ENCODE measurements around the gene TSSK2.

The TSSK2 gene

DNA sequence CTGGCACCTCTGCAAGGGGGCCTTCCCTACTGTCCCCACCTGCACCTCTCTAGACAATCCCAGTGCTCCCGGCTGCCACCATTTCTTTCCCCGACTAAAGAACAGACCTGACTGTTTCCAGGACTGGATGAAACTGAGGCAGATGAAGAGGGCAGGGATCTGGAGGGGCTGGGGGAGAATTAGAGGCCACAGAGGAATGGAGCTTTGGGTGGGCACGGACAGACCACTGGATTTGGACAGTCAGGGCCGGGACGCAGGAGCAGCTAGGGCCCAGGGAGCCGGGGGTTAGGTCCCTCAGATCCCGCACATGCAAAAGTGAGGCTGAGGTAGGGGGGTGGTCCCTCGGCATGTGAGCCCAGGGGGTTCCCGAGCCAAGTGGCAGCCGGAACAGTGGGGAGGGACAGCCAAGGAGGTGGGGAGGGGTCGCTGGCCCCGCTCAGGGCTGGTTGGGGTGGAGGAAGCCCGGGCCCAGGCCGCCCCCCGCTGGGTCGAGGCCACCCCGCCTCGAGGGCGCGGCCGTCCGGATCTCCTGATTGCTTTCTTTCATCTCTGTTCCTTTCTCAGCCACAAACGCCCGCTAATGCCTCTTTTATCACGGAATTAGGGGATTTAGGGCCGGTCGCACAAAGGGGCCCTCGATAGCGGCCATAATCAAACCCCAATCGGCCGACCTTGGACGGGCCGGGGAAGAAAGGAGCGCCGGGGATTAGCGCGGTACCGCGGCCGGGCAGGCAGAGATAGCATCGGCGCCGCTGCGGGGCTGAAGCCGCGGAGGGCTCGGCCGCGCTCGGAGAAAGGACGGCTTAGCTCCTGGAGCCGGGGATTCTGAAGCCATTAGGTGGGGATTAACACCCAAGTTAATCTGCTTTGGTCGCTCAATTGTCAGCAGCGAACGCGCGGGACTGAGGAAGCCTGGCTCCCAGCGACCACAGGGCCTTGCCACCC lies 38.2 kb downstream of the TSSK2 start:
- DNase-seq (ENCODE audit: low read depth), result no peak

DNA sequence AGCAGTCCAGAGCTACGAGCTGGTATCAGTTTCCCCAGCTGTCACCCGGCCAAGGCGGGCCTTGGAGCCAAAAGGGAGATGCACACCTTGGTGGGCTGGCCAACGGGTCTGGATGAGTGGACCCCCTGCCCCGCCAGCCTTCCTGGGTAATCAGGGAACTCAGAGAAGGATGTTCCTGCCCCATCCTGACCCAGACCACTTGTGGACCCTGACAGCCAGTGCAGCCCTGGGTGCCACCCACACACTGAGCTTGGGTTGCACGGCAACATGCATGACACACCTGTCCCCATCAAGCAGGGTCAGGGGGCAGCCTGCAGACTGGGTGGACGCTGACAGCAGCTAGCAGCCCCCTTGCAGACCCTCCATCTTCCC lies 38.8 kb downstream of the TSSK2 start:
- no peak for DNase-seq (ENCODE audit: low read depth)

DNA sequence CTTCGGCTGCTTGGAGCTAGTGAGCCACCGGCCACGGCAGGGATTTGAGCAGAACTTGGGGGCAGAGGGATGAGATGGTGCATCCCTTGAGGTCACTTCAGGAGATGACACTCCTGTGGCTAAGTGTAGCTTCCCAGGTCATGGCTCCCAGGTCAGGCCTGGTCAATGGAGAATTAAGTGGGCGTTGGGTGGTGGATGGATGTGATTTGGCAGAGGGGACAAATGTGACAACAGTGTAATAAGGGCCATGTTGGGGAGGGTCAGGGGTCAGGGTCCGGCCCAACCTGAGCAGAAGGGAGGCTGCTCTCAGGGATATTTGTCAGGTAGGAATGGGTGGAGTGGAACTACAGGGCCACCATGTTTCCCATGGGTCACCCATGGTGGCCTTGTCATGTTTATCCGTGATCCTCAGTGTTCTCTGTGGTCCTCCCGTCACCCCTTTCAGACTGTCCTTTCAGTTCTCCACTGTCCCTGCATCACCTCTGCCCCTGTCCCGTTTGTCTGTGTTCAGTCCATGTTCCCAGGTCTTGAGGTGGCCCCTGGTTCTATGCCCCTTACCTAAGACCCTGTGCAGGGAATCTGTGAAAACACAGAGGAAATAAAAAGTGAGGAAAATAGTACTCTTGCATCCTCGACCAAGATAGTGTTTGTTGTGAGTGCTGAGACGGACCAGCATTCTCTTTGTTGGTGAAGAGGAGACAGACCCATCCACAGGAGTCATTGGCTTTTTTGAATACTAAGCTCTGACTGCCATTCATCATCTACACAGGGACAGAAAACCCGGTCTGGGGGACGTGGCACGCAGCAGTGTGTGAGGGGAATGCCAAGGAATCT lies 41.3 kb downstream of the TSSK2 start:
- DNase-seq (ENCODE audit: low read depth), result no peak

DNA sequence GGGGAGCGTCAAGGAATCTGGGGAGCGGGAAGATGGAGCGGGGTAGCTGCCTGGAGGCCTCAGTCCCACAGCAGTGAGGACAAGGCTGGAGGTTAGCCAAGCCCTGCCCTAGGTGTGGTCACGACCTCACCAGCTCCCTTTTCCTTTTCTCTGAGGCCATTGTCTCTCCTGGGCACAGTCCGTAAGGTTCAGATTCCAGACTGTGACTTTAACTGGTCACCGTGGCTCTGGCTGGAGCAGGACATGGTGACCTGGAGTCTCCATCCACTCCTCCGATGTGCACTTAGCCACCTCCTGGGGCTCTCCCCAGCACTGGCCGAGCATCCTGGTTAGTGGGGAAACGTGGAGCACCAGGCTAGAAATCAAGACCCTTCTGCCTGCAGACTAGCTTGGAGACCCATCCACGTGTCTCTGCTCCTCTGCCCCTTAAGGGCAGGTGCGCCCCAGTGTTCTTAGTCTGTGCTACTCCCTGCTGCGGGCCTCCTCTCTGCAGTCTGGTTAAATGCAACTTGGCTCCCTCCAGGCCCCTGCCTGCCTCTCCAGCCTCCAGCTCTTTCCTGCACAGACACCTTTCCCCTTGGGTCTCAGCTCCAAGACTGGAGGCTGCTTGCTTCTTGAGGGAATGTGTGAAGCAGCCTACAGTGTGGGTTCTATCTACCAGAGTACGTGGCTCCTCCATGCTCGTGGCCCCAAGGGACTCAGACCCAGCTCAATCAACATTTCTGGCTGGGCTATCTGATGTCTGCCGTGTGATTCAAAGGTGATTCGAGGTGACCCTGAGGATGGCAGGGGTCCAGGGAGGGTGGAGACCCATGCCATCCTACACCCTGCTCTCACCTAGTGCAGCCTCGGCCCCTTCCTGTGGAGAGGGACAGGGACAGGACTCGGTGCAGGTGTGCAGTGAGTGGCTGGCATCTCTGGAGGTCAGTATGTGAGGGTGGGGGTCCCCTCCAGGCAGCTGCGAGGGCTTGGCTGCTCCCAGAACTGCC lies 42.2 kb downstream of the TSSK2 start:
- DNase-seq (ENCODE audit: low read depth), result no peak

DNA sequence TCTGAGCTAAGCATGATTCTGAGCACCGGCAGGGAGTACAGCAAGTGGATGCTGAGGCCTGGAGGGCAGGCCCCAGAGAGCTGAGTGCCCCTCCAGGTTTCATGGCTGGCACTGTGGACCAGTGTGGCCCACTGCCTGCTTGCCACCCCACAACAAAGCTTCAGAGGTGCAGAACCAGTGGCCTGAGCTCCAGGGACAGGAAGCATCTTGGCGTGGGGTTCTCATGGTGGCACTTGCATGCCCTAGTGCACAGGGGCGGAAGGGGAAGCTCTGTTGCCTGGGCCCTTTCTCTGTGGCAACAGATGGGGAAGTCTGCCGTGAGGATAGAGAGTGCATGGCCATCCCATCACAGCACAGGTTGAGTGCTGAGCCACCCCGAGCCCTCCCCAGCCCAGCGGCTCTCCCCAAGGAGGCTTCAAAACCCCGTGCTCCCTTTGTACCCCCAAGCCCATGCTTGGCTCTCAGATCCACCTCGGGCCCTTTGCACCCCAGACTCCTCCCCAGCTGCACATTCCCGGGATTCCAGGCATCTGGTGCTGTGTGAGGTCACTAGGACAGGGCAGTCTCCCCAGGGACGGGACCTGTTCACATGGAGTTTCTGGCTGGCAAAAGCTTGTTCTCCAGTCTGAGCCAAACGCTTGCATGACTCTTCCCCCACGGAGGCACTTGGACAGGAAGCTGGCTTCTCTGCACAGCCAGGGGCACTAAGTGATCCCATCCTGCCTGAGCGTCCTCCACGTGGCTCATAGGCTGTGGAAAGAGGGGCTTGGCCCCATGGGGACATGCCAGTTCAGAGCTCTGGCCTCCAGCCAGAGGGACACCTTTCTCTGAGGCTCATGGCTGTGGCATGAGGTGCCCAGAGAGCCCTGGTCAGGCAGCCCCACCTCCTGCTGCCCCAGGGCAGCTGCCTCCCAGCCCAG lies 43.3 kb downstream of the TSSK2 start:
- DNase-seq (ENCODE audit: low read depth), result peak; percentile 79

DNA sequence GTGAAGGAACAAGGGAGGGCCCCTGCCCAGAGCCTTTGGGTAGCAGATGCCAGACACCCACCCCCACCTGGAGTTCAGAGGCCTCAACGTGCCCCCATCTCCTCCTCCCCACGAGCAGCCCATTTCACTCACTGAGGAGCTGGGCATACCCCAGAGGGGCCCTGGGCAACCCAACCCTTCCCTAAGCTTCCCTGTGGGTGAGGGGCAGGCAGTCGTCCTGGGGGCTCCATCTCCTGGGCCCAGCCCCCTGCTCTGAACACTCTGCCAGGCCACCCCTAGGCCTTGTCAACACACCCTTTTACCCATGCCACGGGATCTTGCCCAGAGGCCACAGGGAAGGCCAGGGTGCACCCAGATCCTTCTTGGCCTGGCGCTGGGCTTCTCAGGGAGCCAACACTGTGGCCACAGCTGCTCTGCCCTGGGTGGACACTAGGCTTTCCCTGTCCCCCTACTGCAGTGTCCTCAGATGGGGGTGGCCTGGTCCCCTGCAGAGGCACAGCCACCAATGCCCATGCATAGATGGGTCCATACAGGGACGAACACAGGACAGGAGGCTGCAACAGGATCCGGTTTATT lies 44.0 kb downstream of the TSSK2 start:
- no peak for DNase-seq (ENCODE audit: low read depth)

DNA sequence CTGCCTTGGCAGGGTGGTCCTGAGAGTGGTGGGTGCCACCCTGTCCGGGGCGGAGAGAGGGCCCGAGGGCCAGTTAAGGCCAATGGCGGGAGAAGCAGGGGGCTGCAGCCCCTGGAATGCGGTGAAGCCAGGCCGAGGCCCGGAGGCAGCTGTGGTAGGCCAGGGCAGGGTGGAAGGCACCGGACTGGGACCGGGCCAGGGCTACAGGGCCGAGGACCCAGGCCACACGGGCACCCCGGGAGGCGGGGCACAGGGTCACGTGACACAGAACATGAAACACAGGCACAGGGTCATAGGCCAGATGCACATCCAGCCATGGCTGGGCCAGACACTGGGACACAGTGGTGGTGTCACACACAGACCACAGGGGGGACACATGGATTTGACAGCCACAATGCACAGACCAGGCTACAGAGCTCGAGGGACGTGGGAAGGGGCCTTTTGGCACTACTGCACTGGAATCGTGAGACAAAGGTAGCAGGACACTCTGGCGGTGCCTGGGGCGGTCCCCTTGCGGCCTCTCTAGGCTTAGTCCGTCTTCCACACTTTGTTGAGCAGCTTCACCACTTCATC lies 44.6 kb downstream of the TSSK2 start:
- DNase-seq (ENCODE audit: low read depth), result no peak

DNA sequence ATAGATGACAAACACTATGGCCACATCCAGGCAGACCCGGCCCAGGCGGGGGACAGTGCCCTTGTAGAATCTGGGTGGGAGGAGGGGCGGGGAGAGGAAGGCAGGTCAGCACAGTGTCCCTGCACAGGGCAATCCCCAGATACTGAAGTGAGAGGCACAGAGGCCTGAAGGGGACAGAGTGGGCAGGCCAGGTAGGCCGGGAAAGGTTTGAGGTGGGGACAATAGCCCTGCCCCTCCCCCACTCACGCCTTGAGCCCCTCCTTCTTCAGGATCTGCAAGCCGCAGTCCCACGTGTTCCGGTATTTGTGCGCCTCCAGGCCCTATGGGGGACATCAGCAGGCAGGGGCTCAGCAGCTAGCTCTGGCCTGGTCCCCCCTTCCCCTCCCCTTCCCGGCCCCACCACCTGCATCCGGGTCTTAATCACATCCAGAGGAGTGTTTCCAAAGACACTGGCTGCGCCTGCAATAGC lies 45.1 kb downstream of the TSSK2 start:
- no peak for DNase-seq (ENCODE audit: low read depth)

DNA sequence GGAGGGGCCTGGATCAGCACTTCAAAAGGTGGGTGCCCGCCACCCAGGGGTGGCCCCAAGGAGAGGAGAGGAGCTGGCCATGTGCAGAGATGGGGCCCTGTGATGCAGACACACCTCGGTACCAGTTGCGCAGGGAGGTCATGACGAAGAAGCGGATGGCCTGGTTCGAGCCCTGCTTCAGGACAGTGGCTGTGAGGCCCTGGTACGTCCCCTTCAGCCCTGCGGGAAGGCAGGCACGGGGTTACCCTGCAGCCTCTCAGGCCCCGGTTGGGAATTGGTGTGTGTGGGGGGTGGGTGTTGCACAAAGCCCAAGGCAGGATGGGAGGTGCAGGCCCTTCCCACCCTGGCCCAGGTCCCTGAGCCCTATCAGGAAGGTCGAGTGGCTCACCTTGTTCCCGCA lies 45.6 kb downstream of the TSSK2 start:
- DNase-seq (ENCODE audit: low read depth), result no peak

DNA sequence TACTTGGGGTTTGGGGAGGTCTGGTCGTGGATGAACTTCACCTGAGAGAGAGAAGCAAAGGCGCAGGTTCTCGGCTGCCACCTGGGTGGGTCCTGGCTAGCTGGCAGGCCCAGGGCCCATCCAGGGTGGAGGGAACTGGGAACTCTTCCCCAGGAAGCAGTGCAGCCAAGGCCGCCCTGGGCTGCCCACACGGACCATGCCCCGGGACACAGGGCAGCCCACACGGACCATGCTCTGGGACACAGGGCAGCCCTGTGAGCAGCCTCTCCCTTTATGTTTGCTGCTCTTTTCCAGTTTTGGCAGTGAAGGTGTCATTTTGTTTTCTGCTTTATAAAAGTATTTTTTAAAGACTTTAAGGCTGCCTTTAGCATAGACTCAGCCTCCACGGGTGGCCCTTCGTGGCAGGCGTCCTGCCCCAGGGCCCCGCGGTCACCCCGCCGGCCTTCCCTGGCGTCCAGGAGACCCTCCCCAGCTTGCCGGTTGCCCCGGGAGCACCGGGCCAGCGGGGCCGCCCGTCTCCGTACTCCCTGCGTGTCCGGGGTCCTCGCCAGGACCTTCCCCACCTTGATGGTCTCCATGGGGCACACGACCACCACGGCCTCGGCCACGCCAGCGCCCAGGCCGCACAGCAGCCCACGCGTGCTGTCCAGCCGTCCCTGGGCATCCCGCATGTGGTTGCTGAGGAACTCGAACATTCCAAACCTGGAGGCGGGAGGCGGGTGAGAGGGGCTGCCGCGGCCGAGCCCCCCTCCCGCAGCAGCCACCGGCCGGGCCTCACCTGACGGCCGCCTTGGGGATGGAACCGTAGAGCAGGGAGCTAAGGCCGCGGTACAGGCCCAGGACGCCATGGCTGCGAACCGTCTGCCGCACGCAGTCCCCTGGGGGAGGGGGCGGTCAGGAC lies 46.3 kb downstream of the TSSK2 start:
- DNase-seq (ENCODE audit: low read depth), result no peak

DNA sequence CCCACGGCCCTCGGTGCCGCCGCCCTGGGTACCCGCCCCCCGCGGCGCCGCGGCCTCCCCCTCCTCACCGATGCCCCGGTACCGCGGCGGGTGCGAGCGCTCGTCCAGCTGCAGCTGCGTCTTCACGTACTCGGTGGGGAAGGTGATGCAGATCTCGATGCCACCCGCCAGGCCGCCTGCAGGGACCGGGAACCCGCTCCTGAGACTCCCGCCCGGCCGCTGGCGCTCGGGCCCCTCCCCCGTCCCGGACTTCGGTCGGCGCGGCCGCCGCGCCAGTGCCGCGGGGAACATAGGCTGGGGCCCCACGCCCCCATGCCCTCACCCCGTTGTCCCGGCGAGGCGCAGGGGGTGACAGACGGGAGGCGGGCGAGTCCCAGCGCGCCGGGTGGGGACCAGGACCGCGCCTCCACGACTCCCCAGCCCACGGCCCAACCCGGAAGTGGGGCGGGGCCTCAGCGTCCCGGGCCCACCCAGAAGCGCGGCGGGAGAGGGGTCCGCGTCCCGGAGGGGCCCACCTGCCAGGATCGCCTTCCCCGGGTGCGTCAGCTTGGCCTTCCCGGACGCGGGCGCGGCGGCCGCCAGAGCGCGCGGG lies 47.1 kb downstream of the TSSK2 start:
- no peak for DNase-seq (ENCODE audit: low read depth)

DNA sequence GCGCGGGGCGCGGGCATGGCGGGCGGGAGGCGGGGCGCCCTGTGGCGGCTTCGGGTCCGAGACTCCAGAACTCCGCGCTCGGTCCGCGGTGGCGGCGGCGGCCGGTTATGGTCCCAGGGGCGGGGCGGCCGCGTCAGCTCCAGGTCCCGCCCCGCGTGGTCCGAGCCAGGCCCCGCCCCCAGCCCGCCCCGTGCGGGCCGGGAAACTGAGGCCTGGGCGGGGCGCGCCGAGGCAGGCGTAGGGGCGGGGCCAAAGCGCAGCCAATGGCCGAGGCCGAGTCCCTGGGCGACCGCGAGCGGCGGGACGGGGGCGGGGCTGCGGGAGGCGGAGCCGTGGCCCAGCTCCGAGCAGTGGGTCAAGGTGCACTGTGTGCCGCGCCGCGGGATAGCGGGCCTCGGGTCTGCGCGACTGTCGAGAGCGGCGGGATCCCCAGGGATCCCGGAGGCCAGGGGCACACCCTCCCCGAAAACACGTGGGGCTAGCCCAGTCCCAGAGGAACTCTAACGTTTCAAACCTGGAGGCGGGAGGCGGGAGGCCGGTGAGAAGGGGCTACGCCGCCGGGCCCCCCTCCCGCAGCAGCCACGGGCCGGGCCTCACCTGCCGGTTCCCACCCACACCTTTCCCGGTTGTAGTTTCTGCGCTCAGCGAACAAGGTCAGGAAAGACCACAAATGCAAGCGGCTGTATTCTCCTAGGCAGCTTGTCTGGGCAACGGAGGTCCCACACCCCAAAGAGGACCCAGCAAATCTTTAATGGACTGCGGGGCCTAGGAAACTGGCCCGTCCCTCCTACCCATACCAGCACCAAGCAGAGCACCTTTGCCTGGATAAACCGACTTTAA lies 47.8 kb downstream of the TSSK2 start, which contains the start of gene SLC25A1:
TSS of gene SLC25A1 (minus strand) at position 80 of the 840 bp plus-strand sequence. CDS start at position 17, 63 bp downstream.
- DNase-seq (ENCODE audit: low read depth), result peak; percentile 31

DNA sequence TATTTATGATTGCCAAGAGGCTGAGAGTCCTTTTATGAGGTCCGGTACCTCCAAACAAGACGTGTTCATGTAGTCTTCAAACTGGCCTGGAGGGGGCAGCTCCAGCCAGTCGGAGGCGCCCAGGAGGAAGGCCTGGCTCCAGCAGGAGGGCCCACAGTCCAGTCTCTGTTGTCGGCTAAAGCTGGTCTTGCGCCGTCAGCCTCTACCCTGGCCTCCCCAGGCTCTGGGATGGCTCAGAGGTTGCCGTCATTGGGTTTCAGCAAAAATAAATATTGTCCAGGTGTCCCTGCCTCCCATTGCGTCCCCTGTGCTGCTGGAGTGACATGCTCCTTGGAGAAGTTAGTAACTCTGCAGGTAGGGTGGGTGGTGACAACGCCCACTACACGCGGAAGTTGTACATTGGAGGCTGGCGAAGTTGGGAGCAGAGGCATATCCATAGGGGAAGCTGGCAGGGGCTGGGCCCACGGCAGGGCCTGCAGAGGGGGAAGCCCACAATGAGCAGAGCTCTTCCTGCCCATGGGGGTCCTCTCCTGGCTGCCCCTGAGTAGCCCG lies 48.5 kb downstream of the TSSK2 start:
- peak; percentile 31 for DNase-seq (ENCODE audit: low read depth)

DNA sequence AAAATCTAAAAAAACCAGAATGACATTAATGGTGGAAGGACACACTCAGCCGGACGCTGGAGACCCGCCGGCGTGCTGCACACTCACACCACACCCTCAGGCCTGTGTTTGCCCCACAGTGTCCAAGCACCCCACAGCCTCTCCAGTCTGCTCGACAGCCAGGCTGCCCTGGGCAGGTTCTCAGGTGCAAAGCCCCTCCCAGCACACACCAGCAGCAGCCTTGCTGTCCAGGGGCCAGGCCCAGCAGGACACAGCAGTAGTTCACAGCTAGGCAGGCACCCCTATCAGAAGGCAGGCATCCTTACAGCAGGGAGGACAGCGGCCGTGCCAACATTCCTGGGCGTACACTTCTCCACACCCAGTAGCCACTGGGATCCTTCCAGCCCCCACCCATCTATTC lies 49.1 kb downstream of the TSSK2 start:
- DNase-seq (ENCODE audit: low read depth), result no peak

DNA sequence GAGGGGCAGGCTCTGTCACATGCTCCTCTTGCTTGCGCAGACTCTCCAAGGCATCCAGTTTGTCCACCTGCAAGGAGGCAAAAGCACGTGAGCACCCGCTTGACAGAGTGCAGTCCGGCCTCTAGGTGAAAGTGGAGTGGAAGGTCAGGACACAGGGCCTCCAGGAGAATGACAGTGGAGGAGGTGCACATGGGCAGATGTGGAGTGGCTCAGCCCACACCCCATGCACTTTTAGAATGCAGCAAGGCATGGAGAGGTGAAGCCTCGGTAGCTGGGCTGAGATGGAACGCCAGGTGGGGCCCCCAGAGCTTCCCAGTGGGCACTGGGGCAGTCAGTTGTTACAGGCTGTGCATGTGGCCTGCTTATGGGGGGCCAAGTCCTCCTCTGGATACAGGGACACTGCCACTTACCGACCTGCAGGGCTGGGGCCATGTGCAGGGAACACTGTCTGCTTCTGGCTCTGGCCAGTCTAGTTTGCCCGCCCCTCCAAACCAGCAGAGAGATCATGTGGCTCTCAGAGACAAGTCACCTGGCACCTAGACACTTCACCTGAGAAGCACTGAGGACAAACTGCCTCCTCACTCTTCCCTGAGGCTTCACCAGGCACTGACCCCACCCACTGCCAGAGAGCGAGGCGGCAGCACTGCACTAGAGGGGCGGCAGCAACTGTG lies 49.8 kb downstream of the TSSK2 start:
- no peak for DNase-seq (ENCODE audit: low read depth)

DNA sequence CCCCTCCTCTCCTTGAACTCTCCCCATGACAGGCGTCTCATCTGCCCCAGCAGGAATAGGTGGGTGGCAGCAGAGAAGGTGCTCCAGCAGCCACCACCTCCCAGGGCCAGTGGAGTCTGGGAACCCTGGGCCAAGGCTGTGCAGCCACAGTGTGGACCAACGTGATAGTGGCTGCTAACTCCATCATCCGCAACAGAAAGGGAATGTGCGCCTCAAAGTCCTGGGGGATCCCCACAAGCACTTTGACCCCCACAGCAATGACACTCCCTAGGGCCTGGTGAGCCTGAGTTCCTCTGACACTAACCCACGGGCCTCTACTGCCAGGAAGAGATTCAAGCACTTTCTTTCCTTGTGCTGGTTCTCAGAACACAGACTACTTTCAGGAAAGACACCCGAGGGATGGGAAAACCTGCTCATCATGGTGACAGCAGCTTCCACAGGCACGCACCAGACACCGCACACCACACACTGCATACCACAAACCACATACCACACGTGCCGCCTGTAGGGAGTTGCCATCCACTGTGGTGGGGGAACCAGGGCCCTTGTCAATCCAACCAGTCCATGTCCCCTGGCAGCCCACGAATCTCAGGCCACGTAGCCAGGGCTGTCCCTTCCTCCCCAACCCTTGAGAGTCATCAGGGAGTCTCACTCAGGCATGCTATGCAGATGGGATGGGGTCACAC lies 50.8 kb downstream of the TSSK2 start:
- DNase-seq (ENCODE audit: low read depth), result no peak

Measured in GM04503 (cell line).